GM13976 (cell line): ENCODE data around the gene ATAD2B.

Source experiments
- DNase-seq: peaks from one replicate; pipeline ENCODE4 v3.0.0; 2012; ENCODE audit warnings: low spot score
- CTCF ChIP-seq: IDR thresholded peaks from 2 replicates; pipeline ENCODE4 v1.5.1; 2012; ENCODE audit warnings: borderline replicate concordance, mild to moderate bottlenecking; ENCODE audit not compliant: insufficient read depth; ENCODE audit errors: extremely low read depth, missing control alignments, control extremely low read depth
- in situ Hi-C: fragments of 300-500 bp; cut with MboI; formaldehyde crosslinking; loops from one replicate; pipeline ENCODE4 v1.12.0; 2022; ENCODE audit warnings: low sequenced_read_pairs, mixed read lengths, inconsistent platforms; ENCODE audit not compliant: unreplicated experiment

Gene ATAD2B

GRCh38 chr2:23708771-23709170 is 218.2 kb downstream of the ATAD2B start:
- in situ Hi-C loops, result no loop called here
- DNase-seq, result no peak
- TF ChIP-seq CTCF, result no peak

- no peak for DNase-seq
- in situ Hi-C loops, result no loop called here
- no peak for TF ChIP-seq CTCF
Measured at GRCh38 chr2:23707096-23707495, 219.8 kb downstream of the ATAD2B start.

- no peak for TF ChIP-seq CTCF
- no peak for DNase-seq
- in situ Hi-C loops, result no loop called here
Measured at GRCh38 chr2:23706613-23707078, 220.3 kb downstream of the ATAD2B start.

GRCh38 chr2:23705771-23706612 is 220.9 kb downstream of the ATAD2B start:
- no peak for DNase-seq
- in situ Hi-C loops, result no loop called here
- TF ChIP-seq CTCF, result no peak

GRCh38 chr2:23703583-23704385 is 223.1 kb downstream of the ATAD2B start:
- DNase-seq, result peak; percentile 32
- no peak for TF ChIP-seq CTCF
- in situ Hi-C loops, result no loop called here

- DNase-seq, result no peak
- in situ Hi-C loops, result no loop called here
- no peak for TF ChIP-seq CTCF
Measured at GRCh38 chr2:23703037-23703582, 223.8 kb downstream of the ATAD2B start.
